HG02943 (cell line): ENCODE results near the gene PAM.

Experiments used
- ATAC-seq: cut with Tn5 transposase; IDR thresholded peaks from one replicate; pipeline ENCODE4 v1.9.1; 2021; ENCODE audit warnings: mild to moderate bottlenecking, low read depth, moderate library complexity; ENCODE audit not compliant: unreplicated experiment

PAM gene

GRCh38 chr5:102802708-102803458, 47.8 kb downstream of the PAM start:
- ATAC-seq, result no peak

GRCh38 chr5:102807878-102808502, 52.9 kb downstream of the PAM start:
- no peak for ATAC-seq

GRCh38 chr5:102809033-102809432, 53.9 kb downstream of the PAM start:
- ATAC-seq, result no peak

GRCh38 chr5:102811972-102812371, 56.9 kb downstream of the PAM start:
- no peak for ATAC-seq

- no peak for ATAC-seq
Observed at GRCh38 chr5:102813740-102814139, 58.6 kb downstream of the PAM start.

- ATAC-seq, result no peak
Observed at GRCh38 chr5:102815084-102815483, 60.0 kb downstream of the PAM start.

- ATAC-seq, result no peak
Observed at GRCh38 chr5:102815540-102816332, 60.6 kb downstream of the PAM start.

- ATAC-seq, result no peak
Observed at GRCh38 chr5:102818345-102818744, 63.2 kb downstream of the PAM start.

GRCh38 chr5:102818934-102819333, 63.8 kb downstream of the PAM start:
- ATAC-seq, result no peak

GRCh38 chr5:102819634-102820033, 64.5 kb downstream of the PAM start:
- no peak for ATAC-seq

- ATAC-seq, result no peak
Observed at GRCh38 chr5:102823441-102823874, 68.4 kb downstream of the PAM start.

- no peak for ATAC-seq
Observed at GRCh38 chr5:102826629-102827028, 71.5 kb downstream of the PAM start.

- no peak for ATAC-seq
Observed at GRCh38 chr5:102830241-102830640, 75.1 kb downstream of the PAM start.

GRCh38 chr5:102832445-102832844, 77.3 kb downstream of the PAM start:
- ATAC-seq, result no peak

- ATAC-seq, result no peak
Observed at GRCh38 chr5:102833146-102833545, 78.0 kb downstream of the PAM start.

- no peak for ATAC-seq
Observed at GRCh38 chr5:102834438-102834964, 79.4 kb downstream of the PAM start.

GRCh38 chr5:102835717-102836116, 80.6 kb downstream of the PAM start:
- ATAC-seq, result no peak

- ATAC-seq, result no peak
Observed at GRCh38 chr5:102841021-102841420, 85.9 kb downstream of the PAM start.

- ATAC-seq, result no peak
Observed at GRCh38 chr5:102843997-102844396, 88.9 kb downstream of the PAM start.

GRCh38 chr5:102845041-102845440, 89.9 kb downstream of the PAM start:
- no peak for ATAC-seq

- ATAC-seq, result no peak
Observed at GRCh38 chr5:102850503-102850902, 95.4 kb downstream of the PAM start.
